Measurements from ENCODE around the gene KATNIP.

DNA sequence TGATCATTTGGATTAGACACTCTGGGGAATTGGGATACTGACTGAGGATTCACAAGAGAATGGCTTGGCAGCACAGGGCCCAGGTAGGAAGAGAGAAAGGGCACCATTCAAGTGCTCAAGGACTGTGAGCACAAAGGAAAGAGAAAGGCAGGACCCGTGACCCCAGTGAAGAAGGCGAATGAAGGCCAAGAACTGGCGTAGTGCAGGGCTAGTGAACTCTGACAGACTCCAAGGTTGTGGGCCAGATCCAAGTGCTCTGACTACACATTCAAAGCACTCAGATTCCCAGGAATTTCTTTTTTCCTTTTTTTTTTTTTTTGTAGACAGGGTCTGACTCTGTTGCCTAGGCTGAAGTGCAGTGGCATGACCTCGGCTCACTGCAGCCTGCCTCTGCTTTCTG is 5.3 kb upstream of the KATNIP start:
- TF ChIP-seq, protein P1, sequence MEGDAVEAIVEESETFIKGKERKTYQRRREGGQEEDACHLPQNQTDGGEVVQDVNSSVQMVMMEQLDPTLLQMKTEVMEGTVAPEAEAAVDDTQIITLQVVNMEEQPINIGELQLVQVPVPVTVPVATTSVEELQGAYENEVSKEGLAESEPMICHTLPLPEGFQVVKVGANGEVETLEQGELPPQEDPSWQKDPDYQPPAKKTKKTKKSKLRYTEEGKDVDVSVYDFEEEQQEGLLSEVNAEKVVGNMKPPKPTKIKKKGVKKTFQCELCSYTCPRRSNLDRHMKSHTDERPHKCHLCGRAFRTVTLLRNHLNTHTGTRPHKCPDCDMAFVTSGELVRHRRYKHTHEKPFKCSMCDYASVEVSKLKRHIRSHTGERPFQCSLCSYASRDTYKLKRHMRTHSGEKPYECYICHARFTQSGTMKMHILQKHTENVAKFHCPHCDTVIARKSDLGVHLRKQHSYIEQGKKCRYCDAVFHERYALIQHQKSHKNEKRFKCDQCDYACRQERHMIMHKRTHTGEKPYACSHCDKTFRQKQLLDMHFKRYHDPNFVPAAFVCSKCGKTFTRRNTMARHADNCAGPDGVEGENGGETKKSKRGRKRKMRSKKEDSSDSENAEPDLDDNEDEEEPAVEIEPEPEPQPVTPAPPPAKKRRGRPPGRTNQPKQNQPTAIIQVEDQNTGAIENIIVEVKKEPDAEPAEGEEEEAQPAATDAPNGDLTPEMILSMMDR (IDR thresholded peaks at IDR 0.05) = no peak
- no peak for TF ChIP-seq POLR2A (IDR thresholded peaks at IDR 0.05)

Data from Peyer's patch (tissue), 4 donors.